Stimulated activated CD4-positive, alpha-beta T cell treated with anti-CD3 and anti-CD28 coated beads, Interleukin-1b, Interleukin-23, amount 100 ng/mL, for 24 hours (primary cell): Measurements from ENCODE around the gene PIGW.
"Not testable (repeated sequence)": the region's sequence is repeated elsewhere in the genome, so short reads cannot be mapped to it uniquely, and the experiment has no call there.

Source experiments
- DNase-seq, 4 experiments: peaks; one replicate each; pipeline ENCODE4 v3.0.0-alpha.2; 2020; ENCODE audit warnings: low read depth in 4 of 4, low spot score in 1 of 4

The PIGW gene

GRCh38 chr17:36507266-36507665 lies 27.5 kb upstream of the PIGW start:
- DNase-seq: no peak

- DNase-seq: not testable (repeated sequence)
Observed at GRCh38 chr17:36508439-36508838, 26.3 kb upstream of the PIGW start.

GRCh38 chr17:36509272-36509985 lies 25.4 kb upstream of the PIGW start:
- no peak for DNase-seq

GRCh38 chr17:36510636-36511035 lies 24.2 kb upstream of the PIGW start:
- no peak for DNase-seq

- DNase-seq: no peak
Observed at GRCh38 chr17:36511216-36511615, 23.6 kb upstream of the PIGW start.

GRCh38 chr17:36512641-36513040 lies 22.1 kb upstream of the PIGW start:
- no peak for DNase-seq

GRCh38 chr17:36514856-36515255 lies 19.9 kb upstream of the PIGW start:
- no peak for DNase-seq

GRCh38 chr17:36515837-36516236 lies 18.9 kb upstream of the PIGW start:
- no peak for DNase-seq

- no peak for DNase-seq
Observed at GRCh38 chr17:36523113-36523512, 11.7 kb upstream of the PIGW start.

GRCh38 chr17:36524428-36524876 lies 10.3 kb upstream of the PIGW start:
- DNase-seq: no peak

GRCh38 chr17:36525113-36525512 lies 9.7 kb upstream of the PIGW start:
- DNase-seq: no peak

- DNase-seq: no peak
Observed at GRCh38 chr17:36525888-36526287, 8.9 kb upstream of the PIGW start.

- DNase-seq: no peak
Observed at GRCh38 chr17:36527621-36528250, 7.1 kb upstream of the PIGW start.

- no peak for DNase-seq
Observed at GRCh38 chr17:36529121-36529520, 5.7 kb upstream of the PIGW start.

GRCh38 chr17:36532435-36532975 lies 2.3 kb upstream of the PIGW start:
- no peak for DNase-seq

- DNase-seq: peak in 2 of 4 experiments; percentile 28 to 54
Observed at GRCh38 chr17:36533935-36534839, 600 bp upstream of the PIGW start.

- DNase-seq: no peak
Observed at GRCh38 chr17:36535669-36536081, 888 bp downstream of the PIGW start.

- DNase-seq: no peak
Observed at GRCh38 chr17:36540696-36541095, 5.9 kb downstream of the PIGW start.

GRCh38 chr17:36542755-36543154 lies 8.0 kb downstream of the PIGW start:
- no peak for DNase-seq

- DNase-seq: no peak
Observed at GRCh38 chr17:36544044-36544306, 9.2 kb downstream of the PIGW start.

- peak; percentile 74 to 86 (median 82) for DNase-seq
Observed at GRCh38 chr17:36544307-36545076, 9.7 kb downstream of the PIGW start, which contains the start of gene GGNBP2. Gene GGNBP2, plus strand, starts transcription at chr17:36544919. Its CDS starts 806 bp downstream, at chr17:36545725.
